ENCODE measurements around the gene PURA. TPM values are rescaled to one million over a fixed set of nuclear protein-coding genes. Genes with fewer than 3 reads are reported as not detected.

The PURA gene
- total and polyA plus RNA-seq, 2 of the 13 experiments (the other 11 are each of a cell fraction or from before 2014, with no cell fraction given): 2.0 to 5.0 TPM

DNA sequence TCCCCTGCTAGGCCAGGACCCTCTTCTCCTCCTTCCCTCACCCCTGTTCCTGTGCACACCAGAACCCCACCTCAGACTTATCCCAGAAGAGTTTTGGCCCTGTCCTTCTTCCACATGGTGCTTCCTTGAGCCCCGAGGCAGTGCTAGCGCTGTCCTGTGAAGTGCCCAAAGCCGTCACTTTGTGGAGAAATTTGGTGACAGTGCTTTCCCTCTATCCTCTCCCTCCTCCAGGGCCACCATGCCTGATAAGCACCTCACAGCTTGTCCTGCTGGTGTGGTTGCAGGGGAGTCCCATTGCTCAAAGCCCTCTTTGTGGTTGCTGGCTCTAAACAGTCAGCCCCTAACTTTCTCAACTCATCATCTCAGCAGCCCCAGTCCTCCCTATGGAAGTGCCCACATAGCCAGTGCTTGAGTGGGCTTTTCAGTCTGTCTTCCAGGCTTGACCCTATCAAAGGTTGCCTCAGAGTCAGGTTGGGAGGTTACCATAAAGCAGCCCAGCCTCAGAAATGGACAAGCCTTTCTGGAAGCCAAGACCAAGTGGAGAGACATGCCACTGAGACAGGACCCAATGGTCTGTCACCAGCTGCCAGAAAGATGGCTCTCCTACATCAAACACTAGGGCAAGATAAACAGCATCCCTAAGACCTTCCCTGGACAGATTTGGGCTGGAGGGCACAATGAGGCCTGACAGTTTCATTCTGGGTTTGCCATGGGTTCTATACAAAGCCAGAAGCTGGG, 29.8 kb downstream of the PURA start:
- POLR2A ChIA-PET: interaction anchor here (2.0 kb wide), 1 partner anchor 36 kb away, joined by 4 read pairs; no protein-coding TSS in a partner anchor
- no peak for FAIRE-seq
- H3K27ac ChIP-seq (ENCODE audit: extremely low read length, insufficient read depth, low read length): no peak overlapping the region
- no peaks in the 10 kb centered on the region for H3K9me3 ChIP-seq (ENCODE audit: low read length)
- 93% methylated on average over 3 of the region's 3 CpGs for WGBS (ENCODE audit: low lambda C conversion rate)
- CTCF ChIA-PET (ENCODE audit: low intra/inter-chr PET ratio, low total read pairs): interaction anchor here (1.1 to 4.7 kb wide), 3 partner anchors 13 to 70 kb away, joined by 3 to 37 read pairs (median 3); no protein-coding TSS in a partner anchor
- H3K27me3 ChIP-seq (ENCODE audit: control insufficient read depth in 1 of 2, insufficient read depth in 2 of 2, low read length in 2 of 2): 0 out of 5 replicates have a peak, but pooled peaks cover 1 to 5% of the 10 kb centered on the region in 2 experiments
- peaks cover 56% of the 10 kb centered on the region for H3K4me1 ChIP-seq (ENCODE audit: insufficient read depth, low read length)
- no peaks in the 10 kb centered on the region for H3K79me2 ChIP-seq (ENCODE audit: insufficient read depth, low read length)
- intact Hi-C loops (cut with micrococcal nuclease; ENCODE audit: unreplicated experiment) (loop anchor here (1.0 to 5.0 kb wide), 3 partner anchors 25 to 70 kb away; no protein-coding TSS in a partner anchor), in situ Hi-C loops (cut with HindIII; ENCODE audit: extremely low pct_ligation_motif_present, low pct_unique_long_range_greater_than_20kb) (no loop called here)
- no peak overlapping the region for H2AFZ ChIP-seq (ENCODE audit: low read length)
- DNase-seq (ENCODE audit: low spot score): no peak
- H4K20me1 ChIP-seq (ENCODE audit: insufficient read depth, low read length): peaks cover 19% of the 10 kb centered on the region
- no peak overlapping the region for H3K9ac ChIP-seq (ENCODE audit: insufficient read depth, low read depth, low read length)
- no TSS peak for BruUV-seq (replicated peaks)
- no peak overlapping the region for H3K4me3 ChIP-seq (replicated peaks in 1 of 3; ENCODE audit: insufficient read depth in 1 of 3, low read depth in 2 of 3, low read length in 3 of 3)
- H3K4me2 ChIP-seq (ENCODE audit: low read depth, low read length): no peak overlapping the region
- H3K36me3 ChIP-seq (replicated peaks in 1 of 2; ENCODE audit: control insufficient read depth in 1 of 2, insufficient read depth in 2 of 2, low read length in 2 of 2): no peaks in the 10 kb centered on the region
- no peak for TF ChIP-seq MED8 (CRISPR knock-in tag; IDR thresholded peaks at IDR 0.05; ENCODE audit: insufficient replicate concordance)
- no peak for TF ChIP-seq IKZF1 (IDR thresholded peaks at IDR 0.05)
- TF ChIP-seq DNMT3B (CRISPR knock-in tag; conservative IDR thresholded peaks at IDR 0.05): no peak
- no peak for TF ChIP-seq ZNF343 (CRISPR knock-in tag; IDR thresholded peaks at IDR 0.05)
- no peak for TF ChIP-seq ZNF780A (CRISPR knock-in tag; IDR thresholded peaks at IDR 0.05)
- TF ChIP-seq ZNF230 (CRISPR knock-in tag; IDR thresholded peaks at IDR 0.05): 0 out of 2 replicates have a peak, but pooled peaks have one; percentile 22
- TF ChIP-seq, protein P1, sequence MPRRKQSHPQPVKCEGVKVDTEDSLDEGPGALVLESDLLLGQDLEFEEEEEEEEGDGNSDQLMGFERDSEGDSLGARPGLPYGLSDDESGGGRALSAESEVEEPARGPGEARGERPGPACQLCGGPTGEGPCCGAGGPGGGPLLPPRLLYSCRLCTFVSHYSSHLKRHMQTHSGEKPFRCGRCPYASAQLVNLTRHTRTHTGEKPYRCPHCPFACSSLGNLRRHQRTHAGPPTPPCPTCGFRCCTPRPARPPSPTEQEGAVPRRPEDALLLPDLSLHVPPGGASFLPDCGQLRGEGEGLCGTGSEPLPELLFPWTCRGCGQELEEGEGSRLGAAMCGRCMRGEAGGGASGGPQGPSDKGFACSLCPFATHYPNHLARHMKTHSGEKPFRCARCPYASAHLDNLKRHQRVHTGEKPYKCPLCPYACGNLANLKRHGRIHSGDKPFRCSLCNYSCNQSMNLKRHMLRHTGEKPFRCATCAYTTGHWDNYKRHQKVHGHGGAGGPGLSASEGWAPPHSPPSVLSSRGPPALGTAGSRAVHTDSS (CRISPR knock-in tag; conservative IDR thresholded peaks at IDR 0.05): no peak
- TF ChIP-seq, protein P2, sequence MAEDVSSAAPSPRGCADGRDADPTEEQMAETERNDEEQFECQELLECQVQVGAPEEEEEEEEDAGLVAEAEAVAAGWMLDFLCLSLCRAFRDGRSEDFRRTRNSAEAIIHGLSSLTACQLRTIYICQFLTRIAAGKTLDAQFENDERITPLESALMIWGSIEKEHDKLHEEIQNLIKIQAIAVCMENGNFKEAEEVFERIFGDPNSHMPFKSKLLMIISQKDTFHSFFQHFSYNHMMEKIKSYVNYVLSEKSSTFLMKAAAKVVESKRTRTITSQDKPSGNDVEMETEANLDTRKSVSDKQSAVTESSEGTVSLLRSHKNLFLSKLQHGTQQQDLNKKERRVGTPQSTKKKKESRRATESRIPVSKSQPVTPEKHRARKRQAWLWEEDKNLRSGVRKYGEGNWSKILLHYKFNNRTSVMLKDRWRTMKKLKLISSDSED (CRISPR knock-in tag; IDR thresholded peaks at IDR 0.05): no peak
- no peak for TF ChIP-seq ZNF777 (CRISPR knock-in tag; IDR thresholded peaks at IDR 0.05)
- TF ChIP-seq ZBTB3 (CRISPR knock-in tag; IDR thresholded peaks at IDR 0.05; ENCODE audit: borderline replicate concordance, low read depth): no peak
- TF ChIP-seq ZNF598 (CRISPR knock-in tag; IDR thresholded peaks at IDR 0.05; ENCODE audit: borderline replicate concordance): 0 out of 2 replicates have a peak, but pooled peaks have one; percentile 4
- TF ChIP-seq, protein P3, sequence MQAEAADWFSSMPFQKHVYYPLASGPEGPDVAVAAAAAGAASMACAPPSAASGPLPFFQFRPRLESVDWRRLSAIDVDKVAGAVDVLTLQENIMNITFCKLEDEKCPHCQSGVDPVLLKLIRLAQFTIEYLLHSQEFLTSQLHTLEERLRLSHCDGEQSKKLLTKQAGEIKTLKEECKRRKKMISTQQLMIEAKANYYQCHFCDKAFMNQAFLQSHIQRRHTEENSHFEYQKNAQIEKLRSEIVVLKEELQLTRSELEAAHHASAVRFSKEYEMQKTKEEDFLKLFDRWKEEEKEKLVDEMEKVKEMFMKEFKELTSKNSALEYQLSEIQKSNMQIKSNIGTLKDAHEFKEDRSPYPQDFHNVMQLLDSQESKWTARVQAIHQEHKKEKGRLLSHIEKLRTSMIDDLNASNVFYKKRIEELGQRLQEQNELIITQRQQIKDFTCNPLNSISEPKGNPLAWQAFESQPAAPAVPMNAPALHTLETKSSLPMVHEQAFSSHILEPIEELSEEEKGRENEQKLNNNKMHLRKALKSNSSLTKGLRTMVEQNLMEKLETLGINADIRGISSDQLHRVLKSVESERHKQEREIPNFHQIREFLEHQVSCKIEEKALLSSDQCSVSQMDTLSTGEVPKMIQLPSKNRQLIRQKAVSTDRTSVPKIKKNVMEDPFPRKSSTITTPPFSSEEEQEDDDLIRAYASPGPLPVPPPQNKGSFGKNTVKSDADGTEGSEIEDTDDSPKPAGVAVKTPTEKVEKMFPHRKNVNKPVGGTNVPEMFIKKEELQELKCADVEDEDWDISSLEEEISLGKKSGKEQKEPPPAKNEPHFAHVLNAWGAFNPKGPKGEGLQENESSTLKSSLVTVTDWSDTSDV (CRISPR knock-in tag; IDR thresholded peaks at IDR 0.05): no peak
- no peak for TF ChIP-seq ZSCAN22 (CRISPR knock-in tag; IDR thresholded peaks at IDR 0.05)
- no peak for TF ChIP-seq ZNF713 (CRISPR knock-in tag; IDR thresholded peaks at IDR 0.05)
- TF ChIP-seq, protein P4, sequence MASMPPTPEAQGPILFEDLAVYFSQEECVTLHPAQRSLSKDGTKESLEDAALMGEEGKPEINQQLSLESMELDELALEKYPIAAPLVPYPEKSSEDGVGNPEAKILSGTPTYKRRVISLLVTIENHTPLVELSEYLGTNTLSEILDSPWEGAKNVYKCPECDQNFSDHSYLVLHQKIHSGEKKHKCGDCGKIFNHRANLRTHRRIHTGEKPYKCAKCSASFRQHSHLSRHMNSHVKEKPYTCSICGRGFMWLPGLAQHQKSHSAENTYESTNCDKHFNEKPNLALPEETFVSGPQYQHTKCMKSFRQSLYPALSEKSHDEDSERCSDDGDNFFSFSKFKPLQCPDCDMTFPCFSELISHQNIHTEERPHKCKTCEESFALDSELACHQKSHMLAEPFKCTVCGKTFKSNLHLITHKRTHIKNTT (CRISPR knock-in tag; IDR thresholded peaks at IDR 0.05): no peak
- peak; percentile 11; the same call in 2 of the 3 replicates for ATAC-seq
